Stomach smooth muscle (tissue), 2 donors: ENCODE results near the gene PIAS2.

Experiments
- H3K27ac ChIP-seq: one replicate; pipeline ENCODE4 v1.7.0; 2013; ENCODE audit warnings: mild to moderate bottlenecking, low read length, inconsistent platforms
- H3K27me3 ChIP-seq, 2 donors: one replicate each; pipeline ENCODE4 v1.7.0; 2013; ENCODE audit warnings: low read length in 2 of 2; ENCODE audit not compliant: insufficient read depth in 2 of 2, control insufficient read depth in 1 of 2
- H3K36me3 ChIP-seq, 2 donors: one replicate each; pipeline ENCODE4 v1.7.0; 2013; ENCODE audit warnings: low read length in 2 of 2; ENCODE audit not compliant: control insufficient read depth in 2 of 2, insufficient read depth in 2 of 2
- H3K4me1 ChIP-seq: one replicate; pipeline ENCODE4 v1.7.0; 2013; ENCODE audit warnings: low read length; ENCODE audit not compliant: control insufficient read depth, insufficient read depth
- H3K4me3 ChIP-seq, 2 donors: one replicate each; pipeline ENCODE4 v1.7.0; 2013; ENCODE audit warnings: low read length in 2 of 2
- H3K9ac ChIP-seq, 2 donors: one replicate each; pipeline ENCODE4 v1.7.0; 2013; ENCODE audit warnings: low read length in 2 of 2, mild to moderate bottlenecking in 1 of 2
- H3K9me3 ChIP-seq, 2 donors: one replicate each; pipeline ENCODE4 v1.7.0; 2013; ENCODE audit warnings: low read length in 2 of 2; ENCODE audit not compliant: control insufficient read depth in 2 of 2
- donor health status: healthy.
- donor health status: Pancreatic carcinoma.

Gene PIAS2

DNA sequence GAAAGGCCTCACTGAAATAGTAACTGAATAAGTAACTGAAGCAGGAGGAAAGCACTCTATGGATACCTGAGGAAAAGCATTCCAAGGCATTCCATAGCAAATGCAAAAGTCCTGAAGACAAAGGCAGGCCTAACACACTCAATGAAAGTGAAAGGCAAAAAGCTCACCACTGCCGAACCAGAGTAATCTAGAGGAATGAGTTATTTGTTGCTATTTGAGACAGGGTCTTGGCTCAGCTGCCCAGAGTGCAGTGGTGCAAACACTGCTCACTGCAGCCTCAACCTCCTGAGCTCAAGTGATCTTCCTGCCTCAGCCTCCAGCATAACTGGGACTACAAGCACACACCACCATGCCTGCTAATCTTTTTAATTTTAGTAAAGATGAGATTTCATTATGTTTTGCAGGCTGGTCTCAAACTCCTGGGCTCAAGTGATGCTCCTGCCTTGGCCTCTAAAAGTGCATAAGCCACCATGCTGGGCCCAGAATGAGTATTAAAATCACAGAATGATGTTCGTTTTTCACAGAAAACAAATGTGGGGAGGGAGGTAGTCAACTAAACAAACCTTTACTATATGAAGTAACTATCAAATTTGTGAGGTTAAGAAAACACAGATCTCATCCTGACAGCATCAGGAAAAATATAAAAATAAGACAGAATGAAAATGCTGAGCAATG lies 17.9 kb downstream of the PIAS2 start:
- H3K36me3 ChIP-seq: no peaks in the 10 kb centered on the region
- H3K4me3 ChIP-seq: no peak overlapping the region
- no peak overlapping the region for H3K27ac ChIP-seq
- H3K4me1 ChIP-seq: no peaks in the 10 kb centered on the region
- H3K9me3 ChIP-seq: no peaks in the 10 kb centered on the region
- H3K27me3 ChIP-seq: no peaks in the 10 kb centered on the region
- no peak overlapping the region for H3K9ac ChIP-seq

DNA sequence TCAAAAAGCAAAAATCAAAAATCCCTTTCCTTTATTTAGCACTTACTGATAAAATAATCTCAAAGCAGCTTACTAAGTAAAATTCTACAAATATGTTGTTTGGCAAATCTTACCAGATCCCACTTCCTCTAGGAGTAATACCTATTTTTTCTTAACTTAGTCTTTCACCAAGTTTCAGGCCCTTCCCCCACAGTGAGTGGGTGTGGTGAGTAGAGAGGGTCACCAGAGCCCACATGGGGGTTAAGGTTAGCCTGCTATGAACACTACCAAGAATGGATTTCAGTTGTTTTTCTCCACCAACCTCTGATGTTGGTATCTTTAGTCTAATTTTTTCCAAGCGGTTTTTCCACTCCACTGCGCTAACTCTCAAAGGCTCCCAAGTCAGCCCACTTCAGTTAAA lies 23.2 kb downstream of the PIAS2 start:
- no peak overlapping the region for H3K4me3 ChIP-seq

DNA sequence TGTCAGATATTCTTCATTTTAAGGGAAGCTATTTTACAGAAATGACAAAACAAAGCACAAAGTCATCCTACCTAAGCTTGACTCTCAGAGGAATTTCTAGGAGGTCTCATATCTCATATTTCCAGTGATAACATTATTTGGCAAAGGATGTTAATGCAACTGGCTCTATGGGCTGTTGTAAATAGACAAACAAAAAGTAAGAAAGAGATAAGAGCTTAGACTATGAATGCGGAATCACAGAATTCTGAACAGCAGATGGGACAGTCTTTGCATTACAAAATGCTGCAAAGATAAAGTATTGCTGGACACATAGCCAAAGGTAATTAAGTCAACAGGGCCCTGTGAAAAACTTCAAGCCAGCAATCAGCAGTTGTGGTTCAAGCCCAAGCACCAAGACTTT lies 23.9 kb downstream of the PIAS2 start:
- Histone ChIP-seq H3K9me3 (peaks cover 0 to 5% of the 10 kb centered on the region in 2 donors), H3K4me3 (no peak overlapping the region), H3K4me1 (no peaks in the 10 kb centered on the region)

More for the DNA sequence above, 23.2 kb downstream of the PIAS2 start:
- Histone ChIP-seq H3K27me3 (no peaks in the 10 kb centered on the region), H3K4me1 (no peaks in the 10 kb centered on the region), H3K27ac (no peak overlapping the region), H3K9me3 (no peaks in the 10 kb centered on the region), H3K9ac (no peak overlapping the region), H3K36me3 (peaks cover 7 to 13% of the 10 kb centered on the region in 2 donors)

DNA sequence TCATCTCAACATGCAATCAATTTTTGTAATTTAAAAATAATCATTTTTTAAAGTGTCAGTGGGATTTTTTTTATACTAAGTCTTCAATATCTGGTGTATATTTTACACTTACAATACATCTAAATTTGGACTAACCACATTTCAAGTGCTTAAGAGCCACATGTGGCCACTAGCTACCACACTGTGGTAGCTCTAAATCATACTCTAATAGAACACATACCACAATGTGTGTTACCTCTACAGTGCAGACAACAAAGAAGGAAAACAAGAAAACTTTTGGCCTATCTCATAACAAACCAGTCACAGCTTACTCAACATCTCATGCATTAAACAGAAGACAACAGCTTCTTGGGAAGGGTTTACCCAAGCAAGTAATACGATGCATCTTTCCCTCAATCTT lies 24.5 kb downstream of the PIAS2 start:
- Histone ChIP-seq H3K27me3 (no peaks in the 10 kb centered on the region), H3K27ac (no peak overlapping the region), H3K9ac (no peak overlapping the region), H3K4me1 (no peaks in the 10 kb centered on the region), H3K4me3 (no peak overlapping the region), H3K36me3 (peaks cover 13 to 19% of the 10 kb centered on the region in 2 donors), H3K9me3 (peaks cover 0 to 5% of the 10 kb centered on the region in 2 donors)

More for the DNA sequence above, 23.9 kb downstream of the PIAS2 start:
- Histone ChIP-seq H3K27me3 (no peaks in the 10 kb centered on the region), H3K27ac (no peak overlapping the region), H3K36me3 (peaks cover 12 to 17% of the 10 kb centered on the region in 2 donors), H3K9ac (no peak overlapping the region)

DNA sequence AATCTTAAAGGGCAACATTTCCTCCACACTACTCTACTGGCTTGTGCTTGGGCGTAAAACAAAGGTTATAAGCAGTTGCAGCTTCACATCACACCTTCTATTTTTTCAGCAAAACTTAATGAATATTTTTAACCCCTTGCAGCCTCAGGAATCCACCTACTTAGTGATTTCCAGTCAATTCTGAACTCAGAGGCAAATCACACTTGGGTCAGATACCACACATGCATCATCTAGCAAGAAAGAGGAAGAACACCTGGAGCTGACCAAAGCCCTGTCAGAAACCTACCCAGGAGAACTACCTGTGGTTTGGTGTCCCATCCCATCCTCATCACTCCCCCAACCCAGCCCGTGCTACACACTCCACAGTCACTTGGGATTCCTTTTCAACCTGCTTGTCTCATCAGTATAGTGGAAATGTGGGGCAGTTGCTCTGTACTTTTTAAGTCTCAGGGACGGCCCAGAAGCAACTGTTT lies 25.5 kb downstream of the PIAS2 start:
- Histone ChIP-seq H3K9me3 (peaks cover 0 to 5% of the 10 kb centered on the region in 2 donors), H3K27ac (no peak overlapping the region), H3K36me3 (peaks cover 13 to 19% of the 10 kb centered on the region in 2 donors), H3K4me3 (no peak overlapping the region), H3K27me3 (no peaks in the 10 kb centered on the region), H3K9ac (no peak overlapping the region), H3K4me1 (no peaks in the 10 kb centered on the region)

DNA sequence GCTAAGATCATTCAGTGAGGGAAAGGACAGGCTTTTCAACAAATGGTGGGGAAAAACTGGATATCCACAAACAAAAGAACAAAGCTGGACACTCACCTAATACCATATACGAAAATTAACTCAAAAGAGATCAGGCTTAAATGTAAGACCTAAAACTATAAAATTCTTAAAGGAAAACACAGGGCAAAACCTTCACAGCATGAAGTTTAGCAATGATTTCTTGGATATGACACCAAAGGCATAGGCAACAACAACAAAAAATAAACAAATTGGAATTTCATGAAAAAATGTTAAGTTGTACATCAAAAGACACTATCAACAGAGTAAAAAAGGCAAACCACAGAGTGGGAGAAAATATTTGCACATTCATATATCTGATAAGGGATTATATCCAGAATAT lies 28.3 kb downstream of the PIAS2 start:
- Histone ChIP-seq H3K4me1 (no peaks in the 10 kb centered on the region), H3K9ac (no peak overlapping the region), H3K27ac (no peak overlapping the region), H3K4me3 (no peak overlapping the region), H3K9me3 (peaks cover 0 to 5% of the 10 kb centered on the region in 2 donors), H3K27me3 (no peaks in the 10 kb centered on the region), H3K36me3 (peaks cover 13 to 19% of the 10 kb centered on the region in 2 donors)

DNA sequence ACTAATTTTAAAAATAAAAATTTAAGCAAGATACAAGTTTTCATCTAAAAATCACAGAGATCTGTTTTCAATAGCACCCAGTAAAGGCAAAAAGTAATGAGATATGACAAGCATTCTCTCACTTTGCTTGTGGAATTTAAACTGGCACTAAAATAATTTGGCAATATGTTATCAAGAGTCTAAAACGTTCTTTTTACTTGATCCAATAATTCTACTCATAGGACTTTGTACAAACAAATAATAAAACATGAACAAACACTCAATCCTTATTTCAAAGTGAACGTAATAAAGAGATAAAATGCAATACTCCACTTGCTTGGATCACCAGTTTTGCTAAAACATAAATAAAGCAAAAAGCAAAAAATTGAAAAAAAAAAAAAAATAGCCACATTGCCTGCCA lies 30.4 kb downstream of the PIAS2 start:
- no peak overlapping the region for H3K4me3 ChIP-seq
- peaks cover 0 to 5% of the 10 kb centered on the region in 2 donors for H3K9me3 ChIP-seq
- no peak overlapping the region for H3K9ac ChIP-seq
- no peak overlapping the region for H3K27ac ChIP-seq
- H3K36me3 ChIP-seq: peaks cover 13 to 19% of the 10 kb centered on the region in 2 donors
- H3K27me3 ChIP-seq: no peaks in the 10 kb centered on the region
- no peaks in the 10 kb centered on the region for H3K4me1 ChIP-seq

DNA sequence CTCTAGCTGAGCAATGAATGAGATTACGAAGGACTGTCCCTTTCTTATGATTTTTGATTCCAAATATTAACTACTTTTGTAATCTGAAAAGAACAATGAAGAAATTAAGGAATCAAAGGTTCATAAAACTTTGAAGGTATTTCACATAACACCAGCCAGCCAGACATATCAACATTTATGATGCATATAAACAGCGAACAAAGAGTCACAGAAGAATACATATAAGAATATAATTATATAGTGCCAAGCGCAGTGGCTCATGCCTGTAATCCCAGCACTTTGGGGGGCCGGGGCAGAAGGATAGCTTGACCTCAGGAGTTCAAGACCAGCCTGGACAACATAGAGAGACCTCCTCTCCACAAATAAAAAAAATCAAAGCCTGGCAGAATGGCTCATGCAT lies 34.1 kb downstream of the PIAS2 start:
- Histone ChIP-seq H3K27ac (no peak overlapping the region), H3K9me3 (no peaks in the 10 kb centered on the region), H3K4me1 (no peaks in the 10 kb centered on the region), H3K4me3 (no peak overlapping the region), H3K36me3 (no peaks in the 10 kb centered on the region), H3K27me3 (no peaks in the 10 kb centered on the region), H3K9ac (no peak overlapping the region)

DNA sequence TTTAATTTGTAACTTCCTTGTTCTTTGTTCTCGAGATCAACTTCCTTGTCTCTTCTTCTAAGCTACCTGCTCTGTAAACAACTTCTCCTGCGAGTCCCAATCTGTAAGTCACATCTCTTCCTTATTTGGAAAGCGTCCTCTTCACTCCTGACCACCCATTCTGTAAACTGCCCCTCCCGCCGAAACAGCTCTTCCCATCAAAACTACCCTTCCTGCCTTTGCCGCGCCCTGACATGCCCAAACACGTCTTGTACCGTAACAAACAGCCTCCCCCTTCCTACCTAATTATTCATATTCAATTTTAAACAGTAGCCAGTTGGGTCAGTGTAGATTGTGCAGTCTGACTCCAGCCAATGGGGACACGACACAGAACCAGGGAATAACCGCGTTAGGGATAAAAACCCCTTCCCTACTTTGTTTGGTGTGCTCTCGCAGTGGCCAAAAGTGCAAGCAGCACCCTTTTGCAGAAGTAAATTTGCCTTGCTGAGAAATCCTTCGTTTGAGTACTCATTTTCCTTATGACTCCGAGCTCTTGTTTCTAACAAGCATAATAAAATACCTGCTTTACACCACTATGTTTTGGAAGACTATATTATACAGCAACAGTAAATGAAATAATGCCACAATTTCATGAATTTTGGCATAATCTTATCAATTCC lies 39.8 kb downstream of the PIAS2 start:
- Histone ChIP-seq H3K27ac (no peak overlapping the region), H3K27me3 (no peaks in the 10 kb centered on the region), H3K4me3 (no peak overlapping the region), H3K36me3 (peaks cover 2 to 7% of the 10 kb centered on the region in 2 donors), H3K4me1 (no peaks in the 10 kb centered on the region), H3K9ac (no peak overlapping the region), H3K9me3 (peaks cover 4 to 6% of the 10 kb centered on the region in 2 donors)

DNA sequence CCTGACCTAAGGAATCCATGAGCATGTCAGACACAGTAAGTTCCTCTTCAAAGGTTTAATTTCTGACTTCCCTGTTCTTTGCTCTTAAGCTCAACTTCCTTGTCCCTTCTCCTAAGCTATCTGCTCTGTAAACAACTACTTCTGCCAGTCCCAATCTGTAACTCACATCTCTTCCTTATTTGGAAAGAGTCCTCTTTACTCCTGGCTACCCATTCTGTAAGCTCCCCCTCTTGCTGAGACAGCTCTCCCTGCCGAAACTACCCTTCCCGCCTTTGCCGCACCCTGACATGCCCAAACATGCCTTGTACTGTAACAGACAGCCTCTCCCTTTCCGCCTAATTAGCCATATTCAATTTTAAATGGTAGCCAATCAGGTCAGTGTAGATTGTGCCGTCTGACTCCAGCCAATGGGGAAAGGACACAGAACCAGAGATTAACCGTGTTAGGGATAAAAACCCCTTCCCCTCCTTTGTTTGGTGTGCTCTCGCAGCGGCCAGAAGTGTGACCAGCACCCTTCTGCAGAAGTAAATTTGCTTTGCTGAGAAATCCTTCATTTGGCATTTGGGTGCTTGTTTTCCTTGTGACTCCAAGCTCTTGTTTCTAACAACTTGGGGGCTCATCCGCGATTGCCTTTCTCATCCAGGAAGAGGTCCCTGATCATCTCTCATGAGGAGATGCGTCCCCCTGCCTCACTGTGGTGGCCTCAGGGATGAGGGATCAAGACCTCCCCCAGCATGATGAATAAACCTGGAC lies 49.0 kb downstream of the PIAS2 start:
- Histone ChIP-seq H3K36me3 (peaks cover 0 to 3% of the 10 kb centered on the region in 2 donors), H3K9me3 (peaks cover 8 to 13% of the 10 kb centered on the region in 2 donors), H3K27ac (no peak overlapping the region), H3K4me3 (no peak overlapping the region), H3K27me3 (no peaks in the 10 kb centered on the region), H3K9ac (no peak overlapping the region), H3K4me1 (no peaks in the 10 kb centered on the region)
